A549 (cell line): ENCODE data around the gene ASH1L. TPM values are rescaled to one million over a fixed set of nuclear protein-coding genes. Genes with fewer than 3 reads are reported as not detected.

Source experiments
- ATAC-seq, 2 experiments: fragments of 200-7000 bp in 1 of 2; fragments of >200 bp in 1 of 2; cut with Nextera tagmentation in 1 of 2; cut with Tn5 transposase in 1 of 2; 3 replicates each; pipeline versions ENCODE4 v1.8.0 to v1.9.1; 2018 to 2020; ENCODE audit warnings: mild to moderate bottlenecking in 1 of 2, moderate library complexity in 1 of 2
- CTCF ChIA-PET: fragments of 300-600 bp; sonication (Branson Sonifier 250); formaldehyde crosslinking; extraction: SDS; loops from one replicate; lab custom pipeline; 2021; ENCODE audit warnings: antibody characterized with exemption, inconsistent platforms; lab: Yijun Ruan, JAX
- POLR2A ChIA-PET: fragments of 350-600 bp; formaldehyde crosslinking; extraction: SDS; loops from one replicate; lab custom pipeline; 2021; ENCODE audit warnings: antibody characterized with exemption, inconsistent platforms; lab: Yijun Ruan, JAX
- DNase-seq, 2 experiments: peaks; one replicate each; pipeline versions ENCODE4 v3.0.0 to v3.0.0-alpha.2; 2011 to 2016; ENCODE audit warnings: low read depth in 1 of 2, low spot score in 1 of 2
- FAIRE-seq: peaks from 2 replicates; lab custom pipeline; 2011; peaks lifted over from hg19 to GRCh38; lab: Jason Lieb, UNC
- H3K27ac ChIP-seq, 2 experiments: fragments of >200 bp; sonication (Bioruptor Twin); formaldehyde crosslinking; 3 replicates each; pipeline ENCODE4 v1.5.1; 2016 to 2017
- H3K4me1 ChIP-seq: fragments of >200 bp; sonication (Bioruptor Twin); formaldehyde crosslinking; 3 replicates; pipeline ENCODE4 v1.6.1; 2016
- H3K4me2 ChIP-seq: fragments of >200 bp; sonication (Bioruptor Twin); formaldehyde crosslinking; 3 replicates; pipeline ENCODE4 v1.6.1; 2016
- H3K4me3 ChIP-seq: fragments of >200 bp; sonication (Bioruptor Twin); formaldehyde crosslinking; 3 replicates; pipeline ENCODE4 v1.5.1; 2016
- H3K9me3 ChIP-seq: fragments of >200 bp; sonication (Bioruptor Twin); formaldehyde crosslinking; 3 replicates; pipeline ENCODE4 v1.6.1; 2016
- ATOH8 ChIP-seq: fragments of 250-450 bp; sonication (Bioruptor Pico); IDR thresholded peaks from 2 replicates; pipeline ENCODE4 v1.5.0; 2020; ENCODE audit warnings: low read depth, mild to moderate bottlenecking, moderate library complexity
- CBX2 ChIP-seq: fragments of 200-600 bp; sonication (generic); IDR thresholded peaks from 2 replicates; pipeline ENCODE4 v1.6.1; 2016; ENCODE audit warnings: low read depth, mild to moderate bottlenecking, borderline replicate concordance
- CBX8 ChIP-seq: fragments of 200-600 bp; sonication (generic); IDR thresholded peaks from 2 replicates; pipeline ENCODE4 v1.6.1; 2016
- CTCF ChIP-seq: fragments of >200 bp; sonication (Bioruptor Twin); formaldehyde crosslinking; IDR thresholded peaks from 3 replicates; pipeline ENCODE4 v1.5.1; 2016
- FOSB ChIP-seq: fragments of 250-450 bp; sonication (Bioruptor Pico); IDR thresholded peaks from 2 replicates; pipeline ENCODE4 v1.5.0; 2020; ENCODE audit warnings: mild to moderate bottlenecking, moderate library complexity
- FOXS1 ChIP-seq: fragments of 250-450 bp; sonication (Bioruptor Pico); IDR thresholded peaks from 2 replicates; pipeline ENCODE4 v1.5.0; 2020; ENCODE audit warnings: mild to moderate bottlenecking, moderate library complexity
- HES2 ChIP-seq: fragments of >200 bp; sonication (Bioruptor Twin); formaldehyde crosslinking; IDR thresholded peaks from 2 replicates; pipeline ENCODE4 v1.6.1; 2016
- NFE2L2 ChIP-seq: fragments of 150-350 bp; conservative IDR thresholded peaks from 2 replicates; pipeline ENCODE4 v1.6.1; 2014; ENCODE audit warnings: low read length
- NR3C1 ChIP-seq: fragments of >200 bp; sonication (Bioruptor Twin); formaldehyde crosslinking; IDR thresholded peaks from 3 replicates; pipeline ENCODE4 v1.6.1; 2017
- PBX3 ChIP-seq: IDR thresholded peaks from 2 replicates; pipeline ENCODE4 v1.6.1; 2012
- RNF2 ChIP-seq: fragments of 200-600 bp; sonication (generic); IDR thresholded peaks from 2 replicates; pipeline ENCODE4 v1.6.1; 2016; ENCODE audit warnings: low read depth, mild to moderate bottlenecking, antibody characterized with exemption, moderate library complexity, borderline replicate concordance
- SMC3 ChIP-seq: fragments of >200 bp; sonication (Bioruptor Twin); formaldehyde crosslinking; IDR thresholded peaks from 3 replicates; pipeline ENCODE4 v1.6.1; 2018; ENCODE audit warnings: inconsistent platforms
- SREBF2 ChIP-seq: fragments of 450-650 bp; IDR thresholded peaks from 2 replicates; pipeline ENCODE4 v1.6.1; 2014; ENCODE audit warnings: mild to moderate bottlenecking, moderate library complexity
- ZC3H11A ChIP-seq: fragments of 450-650 bp; IDR thresholded peaks from 2 replicates; pipeline ENCODE4 v1.6.1; 2014; ENCODE audit warnings: antibody characterized with exemption, mild to moderate bottlenecking
- WGBS: methylation state at CpG from one replicate; pipeline ENCODE4 v1.1.6; 2017; ENCODE audit errors: missing lambda C conversion rate; 5-methylcytosine and 5-hydroxymethylcytosine counted together
- polyA plus RNA-seq, 4 experiments: library from polyadenylated mRNA; depleted of rRNA in 3 of 4; stranded (reverse); fragments of >200 nt; fragmentation: RNase III in 1 of 4; extraction: RNeasy Plus Mini Kit Qiagen cat#74134 plus additional on column Dnase treatment in 1 of 4; gene quantifications; 2 replicates in 3 of 4; 3 replicates in 1 of 4; pipeline ENCODE4 v1.2.3, GENCODE V29; 2011 to 2017

Gene ASH1L
- polyA plus RNA-seq, 2 of the 4 experiments (the other 2 are of a cell fraction), result 10.0 to 32.8 TPM

GRCh38 chr1:155304558-155305063, 258.0 kb downstream of the ASH1L start:
- no peak overlapping the region for H3K27ac ChIP-seq
- whole genome bisulfite sequencing, result 82% methylated on average over 11 of the region's 11 CpGs
- H3K9me3 ChIP-seq, result no peaks in the 10 kb centered on the region
- H3K4me2 ChIP-seq, result no peak overlapping the region
- ATAC-seq (no peak), FAIRE-seq (no peak), DNase-seq (no peak)
- POLR2A ChIA-PET, result no interaction called here
- no peak overlapping the region for H3K4me3 ChIP-seq
- TF ChIP-seq ATOH8 (CRISPR knock-in tag), result no peak
- TF ChIP-seq SMC3, result no peak
- TF ChIP-seq CTCF, result no peak
- no peak for TF ChIP-seq SREBF2
- no peak for TF ChIP-seq RNF2
- no peak for TF ChIP-seq NR3C1
- no peak for TF ChIP-seq FOXS1 (CRISPR knock-in tag)
- TF ChIP-seq HES2, result no peak
- TF ChIP-seq FOSB (CRISPR knock-in tag), result no peak
- TF ChIP-seq ZC3H11A, result no peak
- TF ChIP-seq NFE2L2, result no peak
- TF ChIP-seq CBX8, result no peak
- TF ChIP-seq CBX2, result no peak
- H3K4me1 ChIP-seq, result peaks cover 21% of the 10 kb centered on the region; the same call in 2 of the 3 replicates
- CTCF ChIA-PET, result interaction anchor here (0.9 to 7.1 kb wide), 5 partner anchors 12 to 54 kb away, joined by 3 to 54 read pairs (median 18); no protein-coding TSS in a partner anchor

- CTCF ChIA-PET, result interaction anchor here (1.3 to 3.5 kb wide), 4 partner anchors 12 to 51 kb away, joined by 3 to 12 read pairs (median 8); no protein-coding TSS in a partner anchor
Observed at GRCh38 chr1:155301342-155301841, 261.2 kb downstream of the ASH1L start, which contains the start of gene PKLR. Gene PKLR (minus strand): TSS chr1:155301438. CDS start chr1:155301395, 43 bp downstream.

More at GRCh38 chr1:155301342-155301841, 261.2 kb downstream of the ASH1L start, which contains the start of gene PKLR:
- DNase-seq (no peak), ATAC-seq (no peak), FAIRE-seq (no peak)
- Histone ChIP-seq H3K4me1 (peaks cover 15% of the 10 kb centered on the region; the same call in 2 of the 3 replicates), H3K4me2 (no peak within 1 kb of the TSS), H3K9me3 (no peaks in the 10 kb centered on the region), H3K27ac (no peak within 1 kb of the TSS)
- POLR2A ChIA-PET, result no interaction called here
- 79% methylated on average over 5 of the region's 5 CpGs for whole genome bisulfite sequencing
- TF ChIP-seq SMC3 (no peak), ATOH8 (CRISPR knock-in tag) (no peak), PBX3 (no peak), CBX8 (no peak)
- TF ChIP-seq, all 56 proteins: peak for 0
- no peak within 1 kb of the TSS for H3K4me3 ChIP-seq
